PC-9 (cell line): Measurements from ENCODE around the gene COL23A1.

Source experiments
- CTCF ChIP-seq: fragments of 200-600 bp; sonication (generic); conservative IDR thresholded peaks from 2 replicates; pipeline ENCODE4 v1.6.1; 2017; ENCODE audit warnings: mixed run types, antibody characterized with exemption, mild to moderate bottlenecking, moderate library complexity
- EZH2 ChIP-seq: fragments of 200-600 bp; sonication (generic); IDR thresholded peaks from 2 replicates; pipeline ENCODE4 v1.8.0; 2017; ENCODE audit warnings: antibody characterized with exemption, low read depth

DNA sequence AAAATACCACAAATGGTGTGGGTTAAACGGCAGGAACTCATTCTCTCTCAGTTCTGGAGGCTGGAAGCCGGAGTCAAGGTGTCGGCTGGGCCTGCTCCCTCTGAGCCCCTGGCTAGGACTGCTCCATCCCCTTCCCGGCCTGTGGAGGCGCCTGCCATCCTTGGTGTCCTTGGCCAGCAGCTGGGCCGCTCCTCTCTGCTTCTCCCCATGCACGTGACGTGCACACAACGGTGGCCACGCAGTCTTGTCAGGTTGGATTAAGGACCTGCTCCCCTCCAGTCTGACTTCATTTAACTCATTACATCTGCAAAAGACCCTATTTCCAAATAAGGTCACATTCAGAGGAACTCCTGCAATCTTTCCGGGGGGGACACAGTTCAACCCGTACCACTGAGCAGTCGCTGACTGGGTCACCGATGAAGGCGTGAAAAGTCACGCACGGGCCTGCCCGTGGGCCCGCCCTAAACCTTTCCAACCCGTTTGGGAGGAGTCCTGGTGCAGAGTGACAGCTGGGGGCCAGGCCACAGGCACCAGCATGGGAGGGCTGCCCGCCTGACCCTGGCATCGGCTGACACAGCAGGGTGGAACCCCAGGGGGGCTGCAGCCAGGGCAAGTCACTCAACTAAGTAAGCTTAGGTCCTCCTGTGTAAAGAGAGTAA is 135.2 kb downstream of the COL23A1 start:
- TF ChIP-seq CTCF (no peak), EZH2 (no peak)
